GM10248 (cell line): ENCODE data around the gene GANAB.

Source experiments
- CTCF ChIA-PET: fragments of 300-600 bp; sonication (Branson Sonifier 250); formaldehyde crosslinking; extraction: SDS; loops from one replicate; lab custom pipeline; 2021; ENCODE audit warnings: antibody characterized with exemption; lab: Yijun Ruan, JAX
- POLR2A ChIA-PET: fragments of 350-650 bp; sonication (Branson Sonifier 250); formaldehyde crosslinking; extraction: SDS; loops from one replicate; lab custom pipeline; 2020; ENCODE audit warnings: antibody characterized with exemption; lab: Yijun Ruan, JAX
- DNase-seq: peaks from one replicate; pipeline ENCODE4 v3.0.0; 2012; ENCODE audit errors: extremely low spot score
- CTCF ChIP-seq: IDR thresholded peaks from 2 replicates; pipeline ENCODE4 v1.5.1; 2012; ENCODE audit warnings: mild to moderate bottlenecking, low read depth; ENCODE audit errors: extremely low read depth, missing control alignments, control extremely low read depth

The GANAB gene

DNA sequence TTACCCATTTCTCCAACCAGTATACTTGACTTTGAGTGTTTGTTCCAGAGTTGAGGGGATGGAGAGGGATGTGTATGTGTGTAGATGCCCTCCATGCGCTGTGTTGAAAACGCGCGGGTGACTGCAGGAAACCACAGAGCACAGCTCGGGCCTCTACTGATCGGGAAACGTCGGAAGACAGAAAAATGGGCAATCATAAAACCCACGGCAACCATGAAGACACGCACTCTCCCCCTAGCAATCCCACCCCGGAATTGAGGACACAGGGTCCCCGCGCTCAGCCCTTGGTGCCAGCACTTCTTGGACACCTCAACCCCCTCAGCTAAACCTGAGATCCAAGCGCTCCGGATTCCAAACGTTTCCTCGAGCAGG is 24.8 kb upstream of the GANAB start:
- CTCF ChIA-PET = interaction anchor here (1.2 to 5.1 kb wide), 6 partner anchors 10 to 247 kb away, joined by 3 to 34 read pairs (median 6); no protein-coding TSS in a partner anchor
- POLR2A ChIA-PET = interaction anchor here (0.6 to 1.5 kb wide), 12 partner anchors 18 to 880 kb away, joined by 3 to 10 read pairs (median 4); partner anchors contain the start of genes B3GAT3, GANAB, INTS5 and TUT1
- no peak for DNase-seq
- no peak for TF ChIP-seq CTCF

DNA sequence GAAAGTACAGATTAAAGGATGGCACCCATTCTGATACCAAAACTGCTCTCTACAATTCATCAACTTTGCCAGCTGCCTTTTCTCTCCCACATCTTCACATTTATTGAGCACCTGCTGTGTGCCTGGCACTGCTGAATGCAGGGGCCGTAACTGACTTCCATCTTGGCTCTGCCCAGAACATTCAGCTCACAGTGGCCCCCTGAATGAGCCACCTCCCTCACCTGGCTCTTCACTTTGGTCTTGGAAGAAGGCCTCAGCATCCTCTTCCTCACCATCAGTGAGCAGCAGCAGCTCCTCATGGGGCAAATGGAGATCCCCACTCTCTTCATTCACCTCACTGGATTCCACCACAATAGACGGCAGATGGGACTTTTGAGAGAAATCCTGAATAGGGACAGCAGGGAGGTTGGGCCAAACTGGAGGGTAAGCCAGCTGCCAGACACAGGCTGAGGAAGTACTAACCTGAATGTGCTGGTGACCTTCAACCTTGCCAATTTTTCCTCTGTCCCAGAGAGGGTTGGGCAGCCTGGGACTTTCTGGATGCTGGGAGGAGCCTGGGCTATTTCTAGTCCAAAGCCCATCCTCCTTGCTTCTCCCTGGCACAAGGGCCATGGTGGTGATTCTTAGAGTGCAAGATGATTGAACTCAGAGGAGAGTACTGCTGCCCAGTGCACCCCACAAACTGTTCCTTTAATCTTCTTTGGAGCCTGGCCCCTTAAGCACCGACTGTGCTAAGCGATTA is 23.2 kb upstream of the GANAB start:
- POLR2A ChIA-PET = interaction anchor here (0.7 to 1.4 kb wide), 2 partner anchors 78 to 513 kb away, joined by 3 to 5 read pairs; partner anchors contain the start of gene TUT1
- DNase-seq = no peak
- no peak for TF ChIP-seq CTCF
- CTCF ChIA-PET = interaction anchor here (0.6 to 5.1 kb wide), 6 partner anchors 11 to 117 kb away, joined by 3 to 34 read pairs (median 4); partner anchors contain the start of gene LRRN4CL

- ChIA-PET CTCF (interaction anchor here (1.2 to 2.6 kb wide), 6 partner anchors 9 to 243 kb away, joined by 4 to 12 read pairs (median 6); no protein-coding TSS in a partner anchor), POLR2A (interaction anchor here (0.9 to 3.8 kb wide), 7 partner anchors 9 to 174 kb away, joined by 3 to 95 read pairs (median 6); partner anchors contain the start of genes B3GAT3, INTS5, LBHD1 and TUT1)
- no peak for DNase-seq
- TF ChIP-seq CTCF = no peak
Measured at GRCh38 chr11:62667460-62667859, 21.0 kb upstream of the GANAB start.

DNA sequence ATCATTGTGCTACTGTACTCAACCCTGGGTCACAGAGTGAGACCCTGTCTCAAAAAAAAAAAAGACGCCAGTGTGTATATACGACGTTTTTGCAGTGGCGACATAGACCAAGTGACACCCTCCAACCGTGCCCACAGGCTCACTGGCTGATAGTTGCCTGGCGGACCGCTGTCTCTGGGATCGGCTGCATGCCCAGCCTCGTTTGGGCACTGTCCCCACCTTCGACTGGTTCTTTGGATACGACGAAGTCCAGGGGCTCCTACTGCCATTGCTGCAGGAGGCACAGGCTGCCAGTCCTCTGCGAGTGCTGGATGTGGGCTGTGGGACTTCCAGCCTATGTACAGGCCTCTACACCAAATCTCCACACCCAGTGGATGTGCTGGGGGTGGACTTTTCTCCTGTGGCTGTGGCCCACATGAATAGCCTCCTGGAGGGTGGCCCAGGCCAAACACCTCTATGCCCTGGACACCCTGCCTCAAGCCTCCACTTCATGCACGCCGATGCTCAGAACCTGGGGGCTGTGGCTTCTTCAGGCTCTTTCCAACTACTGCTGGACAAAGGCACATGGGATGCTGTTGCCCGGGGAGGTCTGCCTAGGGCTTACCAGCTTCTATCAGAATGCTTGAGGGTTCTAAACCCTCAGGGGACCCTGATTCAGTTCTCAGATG is 20.0 kb upstream of the GANAB start:
- CTCF ChIA-PET = interaction anchor here (1.1 to 2.6 kb wide), 10 partner anchors 8 to 242 kb away, joined by 3 to 12 read pairs (median 8); partner anchors contain the start of gene SLC3A2
- POLR2A ChIA-PET = interaction anchor here (0.6 to 3.8 kb wide), 21 partner anchors 10 to 175 kb away, joined by 3 to 95 read pairs (median 17); partner anchors contain the start of genes B3GAT3, EEF1G, GANAB and INTS5
- peak; percentile 9 for DNase-seq
- TF ChIP-seq CTCF = no peak

- peak; percentile 52 for DNase-seq
Measured at GRCh38 chr11:62665599-62666258, 19.3 kb upstream of the GANAB start.

More at GRCh38 chr11:62665599-62666258, 19.3 kb upstream of the GANAB start:
- TF ChIP-seq CTCF = no peak
- ChIA-PET CTCF (interaction anchor here (0.9 to 2.6 kb wide), 21 partner anchors 8 to 241 kb away, joined by 3 to 12 read pairs (median 7); partner anchors contain the start of genes B3GAT3 and SLC3A2), POLR2A (interaction anchor here (0.6 to 3.8 kb wide), 44 partner anchors 10 to 217 kb away, joined by 3 to 95 read pairs (median 8); partner anchors contain the start of genes B3GAT3, EEF1G, GANAB and HNRNPUL2)
